Measurements from ENCODE around the gene SETD7. TPM values are rescaled to one million over a fixed set of nuclear protein-coding genes. Genes with fewer than 3 reads are reported as not detected.

SETD7 gene
- total and polyA plus RNA-seq, 2 of the 4 experiments (the other 2 are of a cell fraction) = 17.0 to 46.6 TPM

DNA sequence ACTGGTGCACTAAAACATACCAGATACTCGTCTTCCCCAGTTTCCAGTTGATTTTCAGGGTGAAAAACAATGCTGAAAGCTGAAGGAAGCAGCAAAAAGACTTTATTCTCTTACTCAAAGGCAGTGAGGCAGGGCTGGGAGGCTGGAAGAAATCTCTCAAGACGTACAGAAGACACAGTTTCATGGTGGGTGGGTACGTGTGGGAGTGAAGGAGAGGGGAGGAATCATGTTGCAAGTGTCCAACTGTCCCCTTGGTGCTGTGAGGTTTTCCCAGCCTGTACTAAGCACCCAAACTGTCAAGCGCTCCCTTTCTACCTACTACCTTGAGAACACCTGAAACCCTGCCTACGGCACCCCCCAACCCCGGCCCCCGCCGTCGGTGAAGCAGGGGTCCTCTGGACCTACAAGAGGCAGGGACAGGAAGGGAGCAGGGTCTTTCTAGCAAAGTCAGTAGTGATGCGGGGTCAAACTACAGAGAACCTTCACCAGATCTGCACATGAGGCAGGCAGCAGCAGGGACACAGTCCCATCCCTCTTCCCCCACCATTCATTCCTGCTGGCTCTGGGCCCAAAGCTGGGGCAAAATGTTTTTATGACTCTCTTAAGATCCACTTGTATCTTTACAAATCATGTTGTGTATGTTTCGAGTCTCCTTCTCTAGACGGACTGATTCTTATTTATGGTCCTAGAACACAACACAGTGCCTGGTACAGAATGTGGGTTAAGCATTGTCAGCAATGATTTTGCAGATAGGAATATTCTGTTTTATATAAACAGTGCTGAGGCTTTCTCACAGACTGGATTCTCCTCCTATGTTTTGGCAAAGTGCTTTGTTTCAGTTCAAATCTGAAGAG lies 2.4 kb upstream of the SETD7 start:
- Histone ChIP-seq H3K27ac (ENCODE audit: insufficient read depth, low read length) (no peak overlapping the region), H4K8ac (ENCODE audit: low read depth in 2 of 2, low read length in 2 of 2) (no peak overlapping the region), H4K91ac (ENCODE audit: insufficient read depth, low read depth, low read length) (no peak overlapping the region), H3K27me3 (ENCODE audit: control insufficient read depth, insufficient read depth, low read length) (peaks cover 20% of the 10 kb centered on the region), H2BK120ac (ENCODE audit: low read depth, low read length) (no peak overlapping the region), H4K5ac (ENCODE audit: low read depth, low read length) (no peak overlapping the region), H3K56ac (ENCODE audit: extremely low read depth, insufficient read depth, low read length) (no peak overlapping the region), H3K79me1 (ENCODE audit: low read depth in 1 of 2, low read length in 2 of 2) (peaks cover 6 to 9% of the 10 kb centered on the region in 2 experiments; a peak in 2 of 4 replicates), H3K4me2 (ENCODE audit: low read depth, low read length) (no peak overlapping the region), H3K9ac (ENCODE audit: low read depth, low read length) (no peak overlapping the region), H3K4me1 (ENCODE audit: control insufficient read depth, insufficient read depth, low read length) (peaks cover 3% of the 10 kb centered on the region; the same call in 1 of the 2 replicates), H4K20me1 (ENCODE audit: insufficient read depth, low read length) (peaks cover 10% of the 10 kb centered on the region; the same call in 1 of the 2 replicates), H3K4me3 (ENCODE audit: insufficient read depth, low read depth, low read length) (no peak overlapping the region), H3K9me3 (ENCODE audit: control insufficient read depth, insufficient read depth, low read length) (no peaks in the 10 kb centered on the region), H3K14ac (replicated peaks; ENCODE audit: low read depth, low read length) (no peak overlapping the region), H2BK15ac (ENCODE audit: low read depth, low read length) (no peak overlapping the region), H3K18ac (ENCODE audit: low read depth, low read length) (no peak overlapping the region), H2AFZ (replicated peaks; ENCODE audit: low read length, poor library complexity) (no peak overlapping the region), H3K23ac (ENCODE audit: low read depth, low read length) (no peak overlapping the region; the same call in 1 of the 2 replicates), H2AK9ac (replicated peaks; ENCODE audit: low read depth, low read length, poor library complexity) (no peak overlapping the region), H2BK20ac (ENCODE audit: low read depth, low read length) (no peak overlapping the region), H3K9me1 (ENCODE audit: insufficient read depth, low read length) (peaks cover 5% of the 10 kb centered on the region; the same call in 1 of the 2 replicates), H3K4ac (ENCODE audit: low read depth, low read length) (no peak overlapping the region), H3K36me3 (ENCODE audit: control insufficient read depth, insufficient read depth, low read length) (no peaks in the 10 kb centered on the region), H2AK5ac (ENCODE audit: low read depth, low read length) (no peak overlapping the region), H2BK5ac (ENCODE audit: low read depth, low read length, poor library complexity, severe bottlenecking) (no peak overlapping the region)
- TF ChIP-seq RAD21 (IDR thresholded peaks at IDR 0.05; ENCODE audit: low read length) = no peak
- no peak for TF ChIP-seq SMC3 (IDR thresholded peaks at IDR 0.05; ENCODE audit: low read depth, low read length)
- TF ChIP-seq ELK1 (IDR thresholded peaks at IDR 0.05; ENCODE audit: borderline replicate concordance, low read depth, low read length) = no peak
- no peak for TF ChIP-seq MAZ (IDR thresholded peaks at IDR 0.05; ENCODE audit: borderline replicate concordance, low read depth, low read length)
- no peak for TF ChIP-seq MXI1 (IDR thresholded peaks at IDR 0.05; ENCODE audit: borderline replicate concordance, low read depth, low read length)
- no peak for TF ChIP-seq BHLHE40 (IDR thresholded peaks at IDR 0.05; ENCODE audit: low read depth, low read length)
- no peak for TF ChIP-seq NFE2L2 (IDR thresholded peaks at IDR 0.05; ENCODE audit: low read depth, low read length)
- TF ChIP-seq CHD1 (IDR thresholded peaks at IDR 0.05; ENCODE audit: low read depth, low read length) = no peak
- no peak for TF ChIP-seq RFX5 (IDR thresholded peaks at IDR 0.05; ENCODE audit: low read depth, low read length)
- no peak for TF ChIP-seq CEBPB (IDR thresholded peaks at IDR 0.05; ENCODE audit: low read depth, low read length)
- DNase-seq (no peak), ATAC-seq (ENCODE audit: low read depth) (no peak)
- no CpG with 5 or more reads among the region's 12 CpGs for WGBS, 2 experiments (ENCODE audit: extremely low coverage in 2 of 2, insufficient read length in 1 of 2)
- ChIA-PET POLR2A (ENCODE audit: unreplicated experiment) (no interaction called here), CTCF (no interaction called here)
- BruUV-seq (replicated peaks) = no TSS peak
- dilution Hi-C loops (cut with HindIII; ENCODE audit: low sequenced_read_pairs, unreplicated experiment) (no loop called here), in situ Hi-C loops (cut with MboI; ENCODE audit: low sequenced_read_pairs) (no loop called here), intact Hi-C loops (cut with micrococcal nuclease) (no loop called here)
